Right forelimb (tissue), 1 donor: ENCODE results near the gene EXD3.

Experiments
- DNase-seq: peaks from one replicate; pipeline ENCODE4 v3.0.0-alpha.2; 2018

Gene EXD3

DNA sequence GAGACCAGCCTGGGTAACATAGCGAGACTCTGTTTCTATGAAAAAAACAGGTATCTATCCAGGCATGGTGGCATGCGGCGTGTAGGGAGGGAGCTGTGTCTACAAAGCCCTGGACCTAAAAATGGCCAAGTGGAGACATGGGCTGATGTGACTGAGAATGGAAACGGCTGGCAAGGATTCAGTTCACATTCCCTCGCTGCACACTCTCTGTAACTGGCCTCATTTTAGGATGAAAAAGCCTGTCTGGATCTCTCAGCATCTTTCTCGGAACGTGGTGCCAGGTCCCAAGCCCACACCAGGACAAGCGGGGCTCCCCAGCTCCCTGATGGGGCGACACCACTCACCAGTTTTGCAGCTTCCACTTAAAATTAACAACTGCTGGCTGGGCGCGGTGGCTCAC lies 13.4 kb downstream of the EXD3 start:
- DNase-seq, result no peak

GRCh38 chr9:137408651-137409405 lies 14.1 kb downstream of the EXD3 start:
- no peak for DNase-seq

GRCh38 chr9:137407590-137408300 lies 15.2 kb downstream of the EXD3 start:
- DNase-seq, result no peak

DNA sequence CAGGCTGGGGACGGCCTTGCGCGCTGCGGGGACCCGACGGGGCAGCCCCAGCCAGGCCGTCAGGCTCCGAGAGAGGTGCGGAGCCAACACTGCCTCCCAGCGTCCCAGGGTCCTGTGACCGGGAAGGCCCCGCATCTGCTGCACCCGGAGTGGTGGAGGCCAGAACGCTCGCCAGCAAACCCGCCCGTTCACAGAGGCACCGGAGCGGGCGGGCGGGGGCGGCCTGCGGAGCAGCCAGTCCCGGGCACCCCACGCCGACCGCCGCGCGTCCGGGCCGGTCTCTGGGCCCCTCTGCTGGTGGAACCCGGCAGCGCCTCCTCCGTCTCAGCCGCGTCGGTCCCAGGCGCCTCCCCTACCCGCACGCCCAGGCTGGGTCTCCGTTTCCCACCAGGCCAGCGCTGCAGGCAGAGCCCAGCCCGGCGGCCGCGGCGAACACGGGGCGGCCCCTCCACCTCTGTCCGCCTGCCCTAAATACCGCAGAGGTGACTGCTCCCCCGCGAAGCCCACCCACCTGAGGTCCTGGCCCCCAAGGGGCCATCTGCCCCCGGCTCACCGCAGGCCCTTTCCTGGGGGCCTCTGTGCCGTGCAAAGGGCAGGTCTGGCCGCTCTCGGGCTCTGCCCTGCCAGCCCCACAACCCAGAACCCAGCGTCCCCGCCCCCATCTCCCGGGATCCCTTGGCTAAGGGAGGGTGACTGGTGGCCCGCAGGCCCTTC lies 15.9 kb downstream of the EXD3 start:
- peak; percentile 85 for DNase-seq

- DNase-seq, result no peak
These were observed 16.7 kb downstream of the EXD3 start for GRCh38 chr9:137406085-137406760.

- DNase-seq, result no peak
These were observed 17.3 kb downstream of the EXD3 start for GRCh38 chr9:137405677-137406081.

GRCh38 chr9:137404961-137405567 lies 17.9 kb downstream of the EXD3 start:
- no peak for DNase-seq

DNA sequence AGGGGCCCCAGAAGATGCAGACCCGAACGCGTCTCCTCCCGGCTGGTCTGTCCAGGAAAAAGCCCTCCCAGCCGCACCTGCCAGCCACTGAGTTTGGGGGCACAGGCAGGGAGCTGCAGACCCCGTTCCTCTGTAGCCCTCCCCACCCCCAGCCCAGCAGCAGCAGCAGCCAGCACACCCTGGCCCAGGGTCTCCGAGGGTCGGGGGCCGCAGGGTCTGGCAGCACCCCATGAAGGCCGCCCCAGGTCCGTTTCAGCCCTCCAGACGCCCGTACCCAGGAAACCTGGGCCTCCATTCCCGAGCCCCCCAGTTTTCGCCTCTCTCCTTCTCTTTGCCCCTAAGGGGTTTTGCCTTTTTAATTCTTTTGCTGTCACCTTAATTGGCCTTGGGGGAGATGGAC lies 19.7 kb downstream of the EXD3 start:
- DNase-seq, result no peak

GRCh38 chr9:137402746-137403145 lies 20.2 kb downstream of the EXD3 start:
- no peak for DNase-seq

GRCh38 chr9:137398561-137399468 lies 24.1 kb downstream of the EXD3 start:
- no peak for DNase-seq

DNA sequence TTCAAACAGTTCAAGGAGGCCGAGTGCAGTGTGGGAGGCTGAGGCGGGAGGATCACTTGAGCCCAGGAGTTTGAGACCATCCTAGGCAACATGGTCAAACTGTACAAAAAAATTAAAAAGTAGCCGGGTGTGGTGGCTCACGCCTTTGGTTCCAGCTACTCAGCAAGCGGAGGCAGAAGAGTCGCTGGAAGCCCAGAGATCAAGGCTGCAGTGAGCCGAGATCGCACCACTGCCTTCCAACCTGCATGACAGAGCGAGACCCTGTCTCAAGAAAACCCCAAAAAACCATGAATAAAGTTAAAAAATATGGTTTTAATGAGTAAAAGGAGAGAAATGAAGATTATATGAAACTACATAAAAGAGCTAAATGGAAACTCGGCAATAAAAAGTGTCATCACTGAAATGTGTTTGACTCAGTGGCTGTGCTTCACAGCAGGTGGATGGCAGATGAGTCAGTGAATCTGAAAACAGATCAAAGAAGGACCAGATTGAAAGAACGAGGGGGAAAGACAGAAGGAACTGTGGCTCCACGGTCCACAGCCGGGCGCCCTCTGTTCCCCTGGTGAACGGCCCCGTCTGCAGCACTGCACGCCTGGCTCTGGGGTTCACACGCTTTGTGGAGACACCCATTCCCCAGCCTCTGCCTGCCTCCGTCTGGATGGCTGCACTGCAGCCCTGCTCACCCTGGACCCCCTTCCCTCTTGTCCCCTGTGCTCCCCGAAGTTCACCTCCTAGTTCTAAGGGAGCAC lies 25.1 kb downstream of the EXD3 start:
- DNase-seq, result no peak

DNA sequence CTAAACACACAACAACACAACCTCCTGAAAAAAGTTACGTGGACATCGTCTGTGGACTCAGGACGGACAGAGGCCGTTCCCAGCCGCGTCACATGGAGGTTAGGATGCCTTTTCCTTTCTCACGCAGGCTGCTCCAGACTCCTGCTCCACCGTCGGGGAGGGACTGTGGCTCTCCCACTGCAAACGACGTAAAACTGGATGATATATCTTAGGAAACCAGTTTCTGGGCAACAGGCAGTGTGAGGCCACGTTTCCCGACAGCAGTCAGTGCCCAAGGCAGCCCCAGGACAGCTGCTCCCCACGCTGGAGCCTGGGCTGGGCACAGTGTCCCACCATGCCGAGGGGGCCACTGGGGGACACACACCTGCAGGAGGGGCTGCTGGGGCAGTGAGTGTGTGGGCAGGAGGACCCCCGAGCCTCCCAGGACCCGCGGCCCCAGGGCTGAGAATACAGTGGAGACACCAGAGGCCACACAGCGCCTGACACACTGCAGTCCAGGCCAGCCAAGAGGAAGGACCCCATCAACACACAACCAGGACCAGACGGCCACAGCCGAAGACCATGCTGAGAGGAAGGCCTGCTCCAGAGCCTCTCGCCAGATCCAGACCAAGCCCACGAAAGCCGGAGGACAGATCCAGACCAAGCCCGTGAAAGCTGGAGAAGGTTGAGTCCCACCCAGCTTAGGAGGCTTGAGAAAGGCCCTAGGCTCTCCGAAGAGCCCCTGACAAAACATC lies 26.2 kb downstream of the EXD3 start:
- DNase-seq, result no peak

- no peak for DNase-seq
These were observed 26.7 kb downstream of the EXD3 start for GRCh38 chr9:137396227-137396626.

DNA sequence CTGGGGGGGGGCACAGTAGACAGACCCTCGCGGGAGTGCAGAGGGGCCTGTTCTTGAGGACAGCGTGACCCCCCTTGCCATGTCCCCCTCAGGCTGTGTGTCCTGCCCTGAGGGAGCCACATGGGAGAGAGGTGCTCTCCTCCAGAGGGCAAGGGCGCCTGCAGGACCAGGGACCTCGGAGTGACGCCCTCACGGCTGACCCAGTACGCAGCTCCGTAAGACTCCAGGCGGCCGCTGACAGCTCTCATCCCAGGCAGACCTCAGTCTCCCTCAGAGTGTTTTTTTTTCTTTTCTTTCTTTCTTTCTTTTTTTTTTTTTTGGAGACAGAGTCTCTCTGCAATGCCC lies 27.3 kb downstream of the EXD3 start:
- DNase-seq, result no peak

- DNase-seq, result no peak
These were observed 27.9 kb downstream of the EXD3 start for GRCh38 chr9:137394866-137395665.

DNA sequence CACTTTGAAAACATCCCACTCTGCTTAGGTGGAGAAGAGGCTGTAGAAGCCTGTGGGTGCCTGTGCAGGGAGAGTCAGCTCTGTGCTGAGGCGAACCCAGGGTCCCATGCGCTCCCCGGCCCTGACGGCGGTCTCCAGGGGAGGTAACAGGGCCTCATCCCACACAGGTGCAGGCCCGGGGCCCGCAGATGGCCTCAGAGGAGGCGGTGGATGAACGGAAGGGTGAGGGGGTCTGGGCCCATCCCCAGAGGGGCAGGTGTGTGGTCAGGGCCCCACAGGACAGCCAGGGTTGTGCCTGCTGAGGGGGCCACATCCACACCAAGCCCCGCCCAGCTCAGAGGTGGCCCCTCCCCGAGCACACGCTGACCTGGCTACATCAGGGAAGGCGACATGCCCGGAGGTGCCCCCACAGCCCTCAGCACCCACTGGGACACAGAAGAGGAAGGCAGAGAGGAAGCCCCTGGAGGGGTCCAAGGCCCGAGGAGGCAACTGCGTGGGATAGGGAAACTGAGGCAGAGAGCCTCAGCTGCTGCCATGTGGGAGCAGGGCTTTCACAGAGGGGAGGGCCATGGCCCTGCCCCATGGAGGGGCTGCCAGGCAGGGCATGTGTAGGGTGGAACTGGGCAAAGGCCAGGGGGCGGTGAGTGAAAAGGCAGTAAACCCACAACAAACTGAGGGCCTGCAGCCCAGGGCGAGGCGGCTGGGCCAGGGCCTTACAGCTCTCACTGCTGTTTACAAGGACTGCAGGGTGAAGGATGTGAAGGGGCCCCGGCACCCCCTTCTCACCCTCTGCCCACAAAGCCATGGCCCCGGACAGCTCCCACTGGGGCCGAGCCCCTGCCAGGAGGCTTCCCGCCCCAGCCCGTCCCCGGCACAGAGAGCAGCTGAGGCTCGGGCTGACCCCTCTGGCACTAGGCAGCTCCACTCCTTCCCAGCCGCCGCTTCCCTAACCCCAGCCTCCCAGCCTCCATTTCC lies 29.5 kb downstream of the EXD3 start:
- no peak for DNase-seq

DNA sequence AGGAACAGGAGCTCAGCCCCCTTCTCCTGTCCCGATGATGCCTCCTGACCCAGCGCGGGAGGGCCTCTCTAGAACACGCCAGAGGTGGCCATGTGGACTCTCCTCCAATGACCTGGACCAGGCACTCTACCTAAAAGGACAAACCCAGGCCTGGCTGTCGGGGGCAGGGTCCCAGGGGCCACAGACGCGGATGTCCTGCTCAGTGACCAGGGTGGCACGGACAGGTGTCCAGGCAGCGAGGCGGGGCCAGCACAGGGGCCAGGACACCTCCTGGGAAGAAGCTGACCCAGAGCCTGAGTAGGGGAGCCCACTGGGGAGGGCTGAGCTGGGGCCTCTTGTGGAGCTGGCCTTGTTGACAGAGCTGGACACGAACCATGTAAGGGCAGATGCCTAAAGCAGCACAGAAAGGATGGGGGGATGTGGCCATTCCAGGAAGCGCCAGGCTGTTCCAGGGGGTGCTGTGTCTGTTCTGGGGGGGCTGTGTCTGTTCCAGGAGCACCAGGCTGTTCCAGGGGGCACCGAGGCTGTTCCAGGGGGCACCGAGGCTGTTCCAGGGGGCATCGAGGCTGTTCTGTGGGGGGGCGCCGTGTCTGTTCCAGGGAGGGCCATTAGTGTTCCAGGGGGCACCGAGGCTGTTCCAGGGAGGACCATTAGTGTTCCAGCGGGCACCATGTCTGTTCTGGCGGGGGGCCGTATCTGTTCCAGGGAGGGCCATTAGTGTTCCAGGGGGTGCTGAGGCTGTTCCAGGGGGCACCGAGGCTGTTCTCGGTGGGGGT lies 30.5 kb downstream of the EXD3 start:
- DNase-seq, result no peak

GRCh38 chr9:137391411-137391754 lies 31.6 kb downstream of the EXD3 start:
- DNase-seq, result no peak
